CD4-positive, alpha-beta memory T cell (primary cell): Measurements from ENCODE around the gene IGF2BP3. TPM values are rescaled to one million over a fixed set of nuclear protein-coding genes. Genes with fewer than 3 reads are reported as not detected.
"Not testable (repeated sequence)": the region's sequence is repeated elsewhere in the genome, so short reads cannot be mapped to it uniquely, and the experiment has no call there.

ENCODE experiments used
- CTCF ChIA-PET: fragments of 350-600 bp; sonication (Branson Sonifier 250); formaldehyde crosslinking; loops from one replicate; lab custom pipeline; 2021; ENCODE audit warnings: inconsistent platforms; ENCODE audit not compliant: partially characterized antibody; lab: Charles Lee
- POLR2A ChIA-PET: fragments of 350-600 bp; sonication (Branson Sonifier 250); formaldehyde crosslinking; loops from one replicate; lab custom pipeline; 2021; ENCODE audit not compliant: partially characterized antibody; lab: Charles Lee
- DNase-seq, 5 donors: peaks; one replicate each; pipeline versions ENCODE4 v3.0.0 to v3.0.0-alpha.2; 2020 to 2022; ENCODE audit warnings: mixed read lengths in 1 of 5
- H3K27ac ChIP-seq: one replicate; pipeline ENCODE4 v1.7.0; 2013; ENCODE audit warnings: low read depth, low read length
- H3K27me3 ChIP-seq: 2 replicates; pipeline ENCODE4 v1.7.0; 2013; ENCODE audit warnings: mild to moderate bottlenecking, low read length, moderate library complexity; ENCODE audit not compliant: insufficient read depth
- H3K36me3 ChIP-seq: 2 replicates; pipeline ENCODE4 v1.7.0; 2013; ENCODE audit warnings: mild to moderate bottlenecking, low read length, moderate library complexity; ENCODE audit not compliant: insufficient read depth
- H3K4me1 ChIP-seq: 2 replicates; pipeline ENCODE4 v1.7.0; 2013; ENCODE audit warnings: mild to moderate bottlenecking, low read length, moderate library complexity; ENCODE audit not compliant: insufficient read depth
- H3K4me3 ChIP-seq, 2 donors: one replicate each; pipeline ENCODE4 v1.7.0; 2013; ENCODE audit warnings: low read length in 2 of 2, mild to moderate bottlenecking in 1 of 2
- H3K9me3 ChIP-seq, 2 donors: one replicate each; pipeline ENCODE4 v1.7.0; 2013; ENCODE audit warnings: low read length in 2 of 2, control low read depth in 1 of 2; ENCODE audit not compliant: control insufficient read depth in 1 of 2
- H3K27ac Mint-ChIP-seq, 7 donors: one replicate each; pipeline ENCODE4 v1.8.0; 2020 to 2021; ENCODE audit warnings: mixed read lengths in 7 of 7, mild to moderate bottlenecking in 6 of 7, inconsistent platforms in 3 of 7, moderate library complexity in 3 of 7
- H3K27me3 Mint-ChIP-seq, 2 donors: one replicate each; pipeline ENCODE4 v1.8.0; 2020 to 2021; ENCODE audit warnings: mixed read lengths in 2 of 2
- H3K36me3 Mint-ChIP-seq, 2 donors: one replicate each; pipeline ENCODE4 v1.8.0; 2020 to 2021; ENCODE audit warnings: mixed read lengths in 2 of 2, inconsistent platforms in 1 of 2, mild to moderate bottlenecking in 1 of 2
- H3K4me1 Mint-ChIP-seq, 4 donors: one replicate each; pipeline ENCODE4 v1.8.0; 2020 to 2021; ENCODE audit warnings: mixed read lengths in 4 of 4, mild to moderate bottlenecking in 1 of 4
- H3K4me3 Mint-ChIP-seq, 8 donors: one replicate each; pipeline ENCODE4 v1.8.0; 2020 to 2021; ENCODE audit warnings: mixed read lengths in 8 of 8, mild to moderate bottlenecking in 7 of 8, moderate library complexity in 6 of 8, inconsistent platforms in 3 of 8
- H3K9me3 Mint-ChIP-seq, 8 donors: one replicate each; pipeline ENCODE4 v1.8.0; 2020 to 2021; ENCODE audit warnings: mixed read lengths in 8 of 8, mild to moderate bottlenecking in 5 of 8, inconsistent platforms in 3 of 8, moderate library complexity in 1 of 8
- intact Hi-C: fragments of 100-400 bp; cut with micrococcal nuclease; formaldehyde crosslinking; loops from one replicate; pipeline ENCODE4 v1.15.1; 2023
- polyA plus RNA-seq, 2 donors: library from polyadenylated mRNA; unstranded; fragments of 300-500 nt; fragmentation: Illumina TruSeq; gene quantifications; one replicate each; pipeline ENCODE4 v1.2.3, GENCODE V29; 2021
- total RNA-seq, 2 experiments: library from RNA; stranded (reverse); gene quantifications; one replicate each; pipeline ENCODE4 v1.2.3, GENCODE V29; 2021

IGF2BP3 gene
- total and polyA plus RNA-seq, 4 experiments from 2014 or later: not detected

DNA sequence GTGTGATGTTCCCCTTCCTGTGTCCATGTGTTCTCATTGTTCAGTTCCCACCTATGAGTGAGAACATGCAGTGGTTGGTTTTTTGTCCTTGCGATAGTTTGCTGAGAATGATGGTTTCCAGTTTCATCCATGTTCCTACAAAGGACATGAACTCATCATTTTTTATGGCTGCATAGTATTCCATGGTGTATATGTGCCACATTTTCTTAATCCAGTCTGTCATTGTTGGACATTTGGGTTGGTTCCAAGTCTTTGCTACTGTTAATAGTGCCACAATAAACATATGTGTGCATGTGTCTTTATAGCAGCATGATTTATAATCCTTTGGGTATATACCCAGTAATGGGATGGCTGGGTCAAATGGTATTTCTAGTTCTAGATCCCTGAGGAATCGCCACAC lies 72.2 kb downstream of the IGF2BP3 start:
- H3K4me1 ChIP-seq, H3K4me1 Mint-ChIP-seq, H3K4me3 Mint-ChIP-seq, H3K9me3 ChIP-seq, H3K36me3 ChIP-seq, H3K4me3 ChIP-seq, POLR2A ChIA-PET, H3K36me3 Mint-ChIP-seq, H3K27ac ChIP-seq, intact Hi-C loops, H3K9me3 Mint-ChIP-seq, DNase-seq, H3K27ac Mint-ChIP-seq, H3K27me3 ChIP-seq, CTCF ChIA-PET: not testable (repeated sequence)
- peaks cover 5 to 21% of the 10 kb centered on the region in 2 donors for H3K27me3 Mint-ChIP-seq

DNA sequence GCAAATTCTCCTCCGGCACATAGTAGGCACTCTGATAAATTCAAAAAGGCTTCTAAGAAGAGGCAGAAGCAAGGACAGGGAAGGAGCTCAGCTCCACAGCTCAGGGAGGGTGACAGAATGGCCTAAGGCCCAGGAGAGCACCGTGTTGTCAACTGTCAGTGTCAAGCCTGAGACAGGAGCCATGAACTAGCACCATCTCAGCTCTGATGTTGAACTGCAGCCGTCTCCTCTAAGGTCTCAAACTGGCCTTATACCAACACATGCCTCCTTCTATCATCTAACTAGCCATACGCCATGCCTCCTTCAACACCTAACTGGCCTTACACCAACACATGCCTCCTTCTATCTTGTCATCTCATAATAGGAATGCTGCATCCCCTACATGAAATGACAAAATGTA lies 73.0 kb downstream of the IGF2BP3 start:
- no peak for DNase-seq
- Histone ChIP-seq H3K27me3 (no peaks in the 10 kb centered on the region), H3K36me3 (no peaks in the 10 kb centered on the region), H3K27ac (no peak overlapping the region), H3K9me3 (no peaks in the 10 kb centered on the region), H3K4me3 (no peak overlapping the region), H3K4me1 (no peaks in the 10 kb centered on the region)
- CTCF ChIA-PET: no interaction called here
- intact Hi-C loops: no loop called here
- peaks cover 5 to 19% of the 10 kb centered on the region in 2 donors for H3K27me3 Mint-ChIP-seq
- no peak overlapping the region for H3K4me3 Mint-ChIP-seq
- no peak overlapping the region for H3K27ac Mint-ChIP-seq
- no peaks in the 10 kb centered on the region for H3K4me1 Mint-ChIP-seq
- no peaks in the 10 kb centered on the region for H3K36me3 Mint-ChIP-seq
- peaks cover 0 to 4% (median 0%) of the 10 kb centered on the region in 8 donors for H3K9me3 Mint-ChIP-seq
- POLR2A ChIA-PET: no interaction called here

DNA sequence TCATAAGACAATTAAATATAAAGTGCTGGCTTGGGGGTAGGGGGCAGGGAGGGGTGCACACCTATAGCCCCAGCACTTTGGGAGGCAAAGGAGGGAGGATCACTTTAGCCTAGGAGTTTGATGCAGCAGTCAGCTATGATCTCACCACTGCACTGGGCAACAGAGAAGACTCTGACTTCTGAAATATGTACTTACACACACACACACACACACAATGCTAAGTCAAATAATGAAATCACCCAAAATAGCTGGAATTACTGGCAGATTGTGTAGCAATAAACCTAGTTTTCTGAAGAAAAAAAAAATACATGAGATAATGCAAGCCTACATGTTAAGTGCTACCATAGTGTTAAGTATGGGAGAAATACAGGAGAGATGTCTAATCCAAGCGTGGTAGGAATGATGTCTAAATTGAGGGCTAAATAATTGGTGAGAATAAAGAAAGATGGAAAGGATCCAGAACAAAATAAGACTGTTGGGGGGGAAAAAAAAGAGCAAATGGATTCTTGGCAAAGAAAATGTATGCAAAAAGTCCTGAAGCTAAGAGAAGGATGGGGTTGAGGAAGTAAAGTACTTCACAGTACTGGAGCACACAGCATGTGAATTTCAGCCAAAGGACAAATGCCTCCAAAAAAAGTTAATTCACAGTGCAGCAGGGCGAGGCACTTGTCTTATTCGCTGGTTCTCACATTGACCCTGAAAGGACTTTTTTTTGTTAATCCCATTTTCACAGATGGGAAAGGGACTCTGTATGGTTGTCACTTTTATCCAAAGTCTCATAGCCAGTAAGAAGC lies 73.9 kb downstream of the IGF2BP3 start:
- H3K27ac Mint-ChIP-seq: no peak overlapping the region
- Histone ChIP-seq H3K4me3 (no peak overlapping the region), H3K36me3 (no peaks in the 10 kb centered on the region), H3K27me3 (no peaks in the 10 kb centered on the region), H3K27ac (no peak overlapping the region), H3K9me3 (no peaks in the 10 kb centered on the region), H3K4me1 (no peaks in the 10 kb centered on the region)
- no peak for DNase-seq
- H3K4me1 Mint-ChIP-seq: no peaks in the 10 kb centered on the region
- H3K36me3 Mint-ChIP-seq: no peaks in the 10 kb centered on the region
- H3K27me3 Mint-ChIP-seq: peaks cover 5 to 21% of the 10 kb centered on the region in 2 donors
- H3K4me3 Mint-ChIP-seq: no peak overlapping the region
- H3K9me3 Mint-ChIP-seq: peaks cover 0 to 4% (median 0%) of the 10 kb centered on the region in 8 donors
- intact Hi-C loops: no loop called here
- ChIA-PET POLR2A (no interaction called here), CTCF (no interaction called here)

DNA sequence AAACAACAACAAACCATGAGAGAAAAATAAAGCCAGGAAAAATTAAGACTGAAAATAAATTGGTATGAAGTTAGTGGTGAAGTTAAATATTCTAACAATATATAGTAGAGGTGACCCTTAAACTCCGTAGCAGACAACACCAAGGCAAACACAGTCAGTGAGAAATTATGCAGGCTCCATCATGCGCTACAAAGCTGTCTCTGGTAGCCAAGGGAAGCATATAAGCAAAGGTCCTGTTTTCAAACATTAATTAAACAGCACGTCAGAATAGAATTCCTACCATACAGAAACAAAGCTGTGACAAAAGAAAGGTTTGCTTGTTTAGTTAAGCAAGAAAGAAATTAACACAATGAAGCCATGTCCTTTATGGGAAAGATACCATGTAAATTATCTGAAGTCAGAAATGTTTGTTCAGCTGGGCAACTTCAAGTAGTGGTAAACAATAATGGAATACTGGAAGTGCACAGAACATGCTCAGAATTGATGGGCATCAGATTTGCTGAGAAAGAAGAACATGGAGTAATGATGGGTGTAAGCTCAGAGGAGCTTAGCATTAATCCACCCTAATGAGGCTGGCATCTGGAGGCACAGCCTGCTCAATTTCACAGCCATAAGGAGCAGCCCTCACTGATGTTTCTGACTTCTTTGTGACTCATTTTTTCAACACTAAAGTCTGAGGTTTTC lies 75.7 kb downstream of the IGF2BP3 start:
- Histone ChIP-seq H3K27me3 (no peaks in the 10 kb centered on the region), H3K36me3 (no peaks in the 10 kb centered on the region), H3K27ac (no peak overlapping the region), H3K9me3 (no peaks in the 10 kb centered on the region), H3K4me1 (no peaks in the 10 kb centered on the region), H3K4me3 (no peak overlapping the region)
- no peaks in the 10 kb centered on the region for H3K4me1 Mint-ChIP-seq
- H3K4me3 Mint-ChIP-seq: no peak overlapping the region
- ChIA-PET POLR2A (no interaction called here), CTCF (no interaction called here)
- no peak for DNase-seq
- intact Hi-C loops: no loop called here
- H3K27me3 Mint-ChIP-seq: peaks cover 0 to 11% of the 10 kb centered on the region in 2 donors
- H3K27ac Mint-ChIP-seq: no peak overlapping the region
- H3K36me3 Mint-ChIP-seq: no peaks in the 10 kb centered on the region
- peaks cover 0 to 4% (median 0%) of the 10 kb centered on the region in 8 donors for H3K9me3 Mint-ChIP-seq

DNA sequence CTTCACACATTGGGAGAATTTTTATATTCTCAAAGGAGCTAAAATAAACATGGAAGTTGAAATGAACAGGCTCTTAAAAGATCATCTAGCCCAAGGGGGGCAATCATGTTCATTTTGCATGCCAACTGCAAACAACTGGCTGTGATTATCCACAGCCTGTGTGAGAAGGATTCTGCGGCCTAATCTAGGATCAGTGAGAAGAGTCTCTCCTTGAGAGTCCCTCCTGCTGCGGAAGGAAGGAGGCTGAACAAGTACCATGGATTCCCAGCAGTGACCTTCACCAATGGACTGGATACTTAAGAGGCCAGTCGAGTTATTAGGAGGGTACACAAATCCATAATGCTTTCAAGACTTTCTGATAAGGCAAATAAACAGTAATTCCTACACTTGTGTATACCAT lies 76.7 kb downstream of the IGF2BP3 start:
- CTCF ChIA-PET: no interaction called here

DNA sequence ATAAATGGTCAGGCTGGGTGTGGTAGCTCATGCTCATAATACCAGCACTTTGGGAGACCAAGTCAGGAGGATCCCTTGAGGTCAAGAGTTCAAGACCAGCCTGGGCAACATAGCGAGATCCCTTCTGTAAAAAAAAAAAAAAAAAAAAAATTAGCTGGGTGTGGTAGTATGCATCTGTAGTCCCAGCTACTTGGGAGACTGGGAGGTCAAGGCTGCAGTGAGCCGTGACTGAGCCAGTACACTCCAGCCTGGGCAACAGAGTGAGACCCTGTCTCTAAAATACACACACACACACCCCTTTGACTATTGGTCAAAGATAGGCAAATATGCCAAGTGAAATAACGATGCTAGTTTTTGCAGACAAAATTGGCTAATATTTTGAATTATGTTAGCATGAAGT lies 80.6 kb downstream of the IGF2BP3 start:
- CTCF ChIA-PET: no interaction called here
- Mint-ChIP-seq H3K4me1 (no peaks in the 10 kb centered on the region), H3K27me3 (peaks cover 4 to 8% of the 10 kb centered on the region in 2 donors)

More for the DNA sequence above, 76.7 kb downstream of the IGF2BP3 start:
- no peaks in the 10 kb centered on the region for H3K36me3 ChIP-seq
- H3K4me1 Mint-ChIP-seq: no peaks in the 10 kb centered on the region
- peaks cover 0 to 4% (median 0%) of the 10 kb centered on the region in 8 donors for H3K9me3 Mint-ChIP-seq
- POLR2A ChIA-PET: no interaction called here
- no peak overlapping the region for H3K4me3 ChIP-seq
- H3K36me3 Mint-ChIP-seq: no peaks in the 10 kb centered on the region
- no peak overlapping the region for H3K4me3 Mint-ChIP-seq
- no peaks in the 10 kb centered on the region for H3K4me1 ChIP-seq
- H3K9me3 ChIP-seq: no peaks in the 10 kb centered on the region
- no peak overlapping the region for H3K27ac Mint-ChIP-seq
- peaks cover under 1 to 12% of the 10 kb centered on the region in 2 donors for H3K27me3 Mint-ChIP-seq
- no peaks in the 10 kb centered on the region for H3K27me3 ChIP-seq
- DNase-seq: no peak
- intact Hi-C loops: no loop called here
- no peak overlapping the region for H3K27ac ChIP-seq

DNA sequence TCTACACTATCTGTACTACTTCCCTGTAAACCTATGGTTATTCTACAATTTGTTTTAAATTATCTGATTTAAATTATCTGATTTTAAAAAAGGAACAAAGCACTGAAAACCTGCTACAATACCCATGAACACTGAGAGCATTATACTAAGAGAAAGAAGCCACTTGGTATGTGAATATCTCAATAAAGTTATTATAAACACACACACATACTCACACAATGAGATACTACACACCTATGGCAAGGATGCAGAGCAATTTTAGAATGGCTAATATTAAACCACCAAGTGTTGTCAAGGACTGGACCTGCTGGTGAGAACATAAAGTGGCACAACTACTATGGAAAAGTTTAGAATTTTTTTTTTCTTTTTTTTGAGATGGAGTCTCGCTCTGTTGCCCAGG lies 82.7 kb downstream of the IGF2BP3 start:
- intact Hi-C loops: no loop called here
- H3K4me3 Mint-ChIP-seq: no peak overlapping the region
- H3K9me3 Mint-ChIP-seq: no peaks in the 10 kb centered on the region
- H3K36me3 ChIP-seq: no peaks in the 10 kb centered on the region
- POLR2A ChIA-PET: no interaction called here
- no peaks in the 10 kb centered on the region for H3K4me1 ChIP-seq
- H3K27ac ChIP-seq: no peak overlapping the region
- H3K27me3 Mint-ChIP-seq: peaks cover 4 to 9% of the 10 kb centered on the region in 2 donors
- H3K4me1 Mint-ChIP-seq: no peaks in the 10 kb centered on the region
- no peak overlapping the region for H3K27ac Mint-ChIP-seq
- H3K9me3 ChIP-seq: no peaks in the 10 kb centered on the region
- no peak for DNase-seq
- H3K4me3 ChIP-seq: no peak overlapping the region
- H3K36me3 Mint-ChIP-seq: no peaks in the 10 kb centered on the region
- no peaks in the 10 kb centered on the region for H3K27me3 ChIP-seq
- CTCF ChIA-PET: no interaction called here

More for the DNA sequence above, 80.6 kb downstream of the IGF2BP3 start:
- Mint-ChIP-seq H3K27ac (no peak overlapping the region), H3K9me3 (no peaks in the 10 kb centered on the region), H3K4me3 (no peak overlapping the region), H3K36me3 (no peaks in the 10 kb centered on the region)
- no peak for DNase-seq
- Histone ChIP-seq H3K9me3 (no peaks in the 10 kb centered on the region), H3K4me1 (no peaks in the 10 kb centered on the region), H3K36me3 (no peaks in the 10 kb centered on the region), H3K27ac (no peak overlapping the region), H3K27me3 (no peaks in the 10 kb centered on the region), H3K4me3 (no peak overlapping the region)
- POLR2A ChIA-PET: interaction anchor here (0.5 kb wide), 1 partner anchor 1239 kb away, joined by 3 read pairs; no protein-coding TSS in a partner anchor
- intact Hi-C loops: no loop called here
